Endothelial cell of umbilical vein (primary cell): Measurements from ENCODE around the gene ECEL1. TPM values are rescaled to one million over a fixed set of nuclear protein-coding genes. Genes with fewer than 3 reads are reported as not detected.

Source experiments
- BruUV-seq: library from RNA; stranded (reverse); fragments of 400-500 nt; replicated peaks from 2 replicates; lab custom pipeline; 2021; lab: Mats Ljungman, UMichigan
- CTCF ChIA-PET: fragments of 300-600, 350-600 bp; sonication (Branson Sonifier 250); formaldehyde crosslinking; loops from one replicate; lab custom pipeline; 2021; ENCODE audit warnings: antibody characterized with exemption, inconsistent platforms; lab: Charles Lee
- POLR2A ChIA-PET: fragments of 300-600, 350-600 bp; sonication (Branson Sonifier 250); formaldehyde crosslinking; loops from one replicate; lab custom pipeline; 2021; ENCODE audit warnings: antibody characterized with exemption, inconsistent platforms; lab: Charles Lee
- DNase-seq: peaks from one replicate; pipeline ENCODE4 v3.0.0-alpha.2; 2011; ENCODE audit warnings: low read depth, low spot score
- FAIRE-seq: peaks from 2 replicates; lab custom pipeline; 2011; peaks lifted over from hg19 to GRCh38; lab: Jason Lieb, UNC
- H2AFZ ChIP-seq: 2 replicates; pipeline ENCODE4 v1.6.0; 2012; ENCODE audit warnings: low read depth, low read length, control low read depth, inconsistent platforms
- H3K27ac ChIP-seq: 2 replicates; pipeline ENCODE4 v1.5.1; 2011; ENCODE audit warnings: low read depth, mild to moderate bottlenecking, control low read depth, low read length, moderate library complexity; ENCODE audit not compliant: insufficient read depth
- H3K27me3 ChIP-seq, 2 experiments: 2 replicates each; pipeline versions ENCODE4 v1.6.0 to v1.6.1; 2011; ENCODE audit warnings: low read length in 2 of 2, mixed read lengths in 1 of 2; ENCODE audit not compliant: control insufficient read depth in 2 of 2, insufficient read depth in 2 of 2
- H3K36me3 ChIP-seq, 2 experiments: 2 replicates in 1 of 2; 3 replicates in 1 of 2; pipeline ENCODE4 v1.5.1; 2011; ENCODE audit warnings: low read length in 2 of 2, mild to moderate bottlenecking in 1 of 2, moderate library complexity in 1 of 2; ENCODE audit not compliant: control insufficient read depth in 2 of 2, insufficient read depth in 2 of 2; ENCODE audit errors: extremely low read depth in 1 of 2
- H3K4me1 ChIP-seq: 3 replicates; pipeline ENCODE4 v1.5.1; 2011; ENCODE audit warnings: mild to moderate bottlenecking, low read length; ENCODE audit not compliant: control insufficient read depth, insufficient read depth; ENCODE audit errors: extremely low read depth
- H3K4me2 ChIP-seq: 2 replicates; pipeline ENCODE4 v1.6.1; 2011; ENCODE audit warnings: low read length, control low read depth, mixed read lengths; ENCODE audit not compliant: insufficient read depth
- H3K4me3 ChIP-seq, 3 experiments: fragments of 200-600 bp in 1 of 3; sonication (generic), shearing (Covaris generic) in 1 of 3; replicated peaks in 1 of 3; 2 replicates each; pipeline ENCODE4 v1.5.1; 2011 to 2016; ENCODE audit warnings: control low read depth in 3 of 3, low read length in 3 of 3, mild to moderate bottlenecking in 2 of 3, inconsistent platforms in 1 of 3, low read depth in 1 of 3, moderate library complexity in 1 of 3; ENCODE audit not compliant: insufficient read depth in 1 of 3
- H3K79me2 ChIP-seq: 2 replicates; pipeline ENCODE4 v1.6.0; 2012; ENCODE audit warnings: low read length, inconsistent platforms; ENCODE audit not compliant: control insufficient read depth, insufficient read depth
- H3K9ac ChIP-seq: replicated peaks from 2 replicates; pipeline ENCODE3; 2011; ENCODE audit warnings: low read length, control low read depth; ENCODE audit not compliant: insufficient read depth; ENCODE audit errors: extremely low read depth
- H3K9me1 ChIP-seq: replicated peaks from 3 replicates; pipeline ENCODE4 v1.6.0; 2011; ENCODE audit warnings: mild to moderate bottlenecking, low read length; ENCODE audit not compliant: control insufficient read depth, insufficient read depth; ENCODE audit errors: extremely low read depth
- H3K9me3 ChIP-seq: replicated peaks from 2 replicates; pipeline ENCODE4 v1.5.1; 2012; ENCODE audit warnings: low read length, inconsistent platforms; ENCODE audit not compliant: control insufficient read depth, insufficient read depth
- H4K20me1 ChIP-seq: replicated peaks from 2 replicates; pipeline ENCODE3; 2011; ENCODE audit warnings: mild to moderate bottlenecking, low read length; ENCODE audit not compliant: control insufficient read depth, insufficient read depth; ENCODE audit errors: extremely low read depth
- CTCF ChIP-seq, 2 donors: IDR thresholded peaks; 1 replicate in 1 of 2; 2 replicates in 1 of 2; pipeline ENCODE4 v1.5.1; 2011; ENCODE audit warnings: low read length in 2 of 2, mild to moderate bottlenecking in 2 of 2, moderate library complexity in 2 of 2, control low read depth in 1 of 2, inconsistent platforms in 1 of 2, low read depth in 1 of 2; ENCODE audit not compliant: insufficient read depth in 1 of 2; ENCODE audit errors: extremely low read depth in 1 of 2
- EZH2 ChIP-seq: IDR thresholded peaks from 2 replicates; pipeline ENCODE4 v1.6.1; 2012; ENCODE audit warnings: borderline replicate concordance, low read depth, mild to moderate bottlenecking, moderate library complexity, low read length, inconsistent platforms; ENCODE audit not compliant: severe bottlenecking
- FOS ChIP-seq: IDR thresholded peaks from 2 replicates; pipeline ENCODE4 v1.6.1; 2011; ENCODE audit warnings: mild to moderate bottlenecking, low read length, moderate library complexity, borderline replicate concordance; ENCODE audit not compliant: insufficient read depth
- GATA2 ChIP-seq: IDR thresholded peaks from 2 replicates; pipeline ENCODE4 v1.7.0; 2011; ENCODE audit warnings: low read depth, mild to moderate bottlenecking, moderate library complexity, mixed read lengths, low read length; ENCODE audit not compliant: insufficient read length, insufficient read depth
- JUN ChIP-seq: IDR thresholded peaks from 2 replicates; pipeline ENCODE4 v1.6.1; 2011; ENCODE audit warnings: borderline replicate concordance, low read depth; ENCODE audit not compliant: insufficient read length, insufficient read depth
- MYC ChIP-seq: IDR thresholded peaks from one replicate; pipeline ENCODE4 v1.6.1; 2011; ENCODE audit warnings: mild to moderate bottlenecking, low read depth, low read length
- POLR2A ChIP-seq: IDR thresholded peaks from 2 replicates; pipeline ENCODE4 v1.6.1; 2012; ENCODE audit warnings: low read depth, mild to moderate bottlenecking, control low read depth, low read length
- POLR2AphosphoS5 ChIP-seq: IDR thresholded peaks from 2 replicates; pipeline ENCODE4 v1.6.1; 2012; ENCODE audit warnings: low read depth, mild to moderate bottlenecking, control low read depth, low read length, moderate library complexity; ENCODE audit not compliant: insufficient read depth
- dilution Hi-C: fragments of 300-500 bp; cut with MboI; formaldehyde crosslinking; loops from one replicate; pipeline ENCODE4 v1.15.0; 2019; ENCODE audit warnings: low sequenced_read_pairs; ENCODE audit not compliant: extremely low pct_ligation_motif_present
- intact Hi-C: fragments of 100-400 bp; cut with micrococcal nuclease; formaldehyde crosslinking; loops from one replicate; pipeline ENCODE4 v1.10.0; 2022
- polyA plus RNA-seq, 4 experiments: library from polyadenylated mRNA; depleted of rRNA in 3 of 4; stranded (reverse) in 3 of 4; unstranded in 1 of 4; fragments of >200 nt; gene quantifications; 2 replicates each; pipeline versions ENCODE4 v1.2.1 to v1.2.3, GENCODE V29; 2011 to 2012; ENCODE audit warnings: missing spikeins in 1 of 4
- total RNA-seq: library from RNA; stranded (reverse); gene quantifications from 2 replicates; pipeline ENCODE4 v1.2.3, GENCODE V29; 2021
- TF ChIP-seq, protein P1 (sequence below): IDR thresholded peaks from 2 replicates; pipeline ENCODE4 v1.6.1; 2011; ENCODE audit not compliant: insufficient read depth, insufficient read length

Gene ECEL1
- total and polyA plus RNA-seq, 2 donors (not counting 3 experiments of a cell fraction or from before 2014, with no cell fraction given), result not detected

DNA sequence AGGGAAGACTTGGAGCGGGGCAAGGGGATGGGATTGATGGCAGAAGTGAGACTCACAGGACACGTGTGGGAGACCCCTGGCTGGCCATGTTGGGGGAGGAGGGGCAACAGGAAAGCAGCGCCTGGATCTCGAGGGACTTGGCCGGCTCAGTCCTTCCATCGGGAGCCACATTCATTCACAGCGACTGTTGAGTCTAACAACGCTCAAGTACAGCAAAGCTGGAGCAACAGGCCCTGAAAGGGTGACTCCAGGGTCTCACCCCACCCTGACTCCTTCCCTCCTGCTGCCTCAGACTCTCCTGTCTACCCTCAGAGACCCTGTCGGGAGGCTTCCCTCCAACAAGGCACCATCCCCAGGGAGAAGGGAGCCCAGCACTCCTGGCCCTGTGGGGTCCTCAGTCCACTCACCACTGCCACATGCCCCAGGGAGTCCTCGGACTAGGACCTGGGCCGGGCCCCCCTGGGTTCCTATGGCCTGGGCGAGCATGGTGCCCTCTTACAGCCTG lies 46.4 kb downstream of the ECEL1 start:
- H2AFZ ChIP-seq, result no peak overlapping the region
- no peaks in the 10 kb centered on the region for H3K79me2 ChIP-seq
- H3K4me3 ChIP-seq, result no peak overlapping the region
- H3K27ac ChIP-seq, result no peak overlapping the region
- intact Hi-C loops (no loop called here), dilution Hi-C loops (no loop called here)
- H3K27me3 ChIP-seq, result peaks cover 0 to 2% of the 10 kb centered on the region in 2 experiments
- no peak overlapping the region for H3K9ac ChIP-seq
- H3K36me3 ChIP-seq, result no peaks in the 10 kb centered on the region
- H4K20me1 ChIP-seq, result no peaks in the 10 kb centered on the region
- ChIA-PET POLR2A (no interaction called here), CTCF (interaction anchor here (1.5 to 2.8 kb wide), 2 partner anchors 516 to 540 kb away, joined by 5 to 11 read pairs; no protein-coding TSS in a partner anchor)
- H3K4me1 ChIP-seq, result no peaks in the 10 kb centered on the region
- TF ChIP-seq POLR2A (no peak), POLR2AphosphoS5 (no peak), JUN (no peak), EZH2 (no peak), MYC (no peak), CTCF (IDR thresholded peaks at IDR 0.05; ENCODE audit: extremely low read depth in 1 of 2, insufficient read depth in 1 of 2, low read depth in 1 of 2, low read length in 2 of 2) (no peak), GATA2 (no peak), FOS (no peak)
- TF ChIP-seq, protein P1, sequence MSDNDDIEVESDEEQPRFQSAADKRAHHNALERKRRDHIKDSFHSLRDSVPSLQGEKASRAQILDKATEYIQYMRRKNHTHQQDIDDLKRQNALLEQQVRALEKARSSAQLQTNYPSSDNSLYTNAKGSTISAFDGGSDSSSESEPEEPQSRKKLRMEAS, result no peak
- no TSS peak for BruUV-seq
- H3K4me2 ChIP-seq, result no peak overlapping the region
- DNase-seq (no peak), FAIRE-seq (no peak)
- H3K9me1 ChIP-seq, result no peaks in the 10 kb centered on the region
- H3K9me3 ChIP-seq, result no peaks in the 10 kb centered on the region
